ENCODE results near the gene SMU1.

SMU1 gene

DNA sequence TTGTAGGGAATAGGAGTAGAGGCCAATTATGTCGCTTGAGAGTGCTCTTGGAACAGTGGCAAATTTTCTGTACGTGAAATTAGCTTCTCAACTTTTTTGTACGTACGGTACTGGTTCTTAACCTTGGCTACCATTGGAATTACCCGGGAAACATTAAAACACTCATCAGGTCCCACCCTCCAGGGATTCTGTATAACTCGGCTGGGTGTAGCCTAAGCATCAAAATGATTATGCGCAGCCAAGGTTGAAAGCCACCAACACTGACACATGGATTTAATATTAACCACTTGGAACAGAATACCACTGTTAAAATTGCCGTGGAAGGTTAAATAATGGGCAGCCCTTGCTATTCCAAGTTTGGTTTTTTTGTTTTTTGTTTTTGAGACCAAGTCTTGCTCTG lies 34.0 kb downstream of the SMU1 start:
- H3K27me3 Mint-ChIP-seq: no peaks in the 10 kb centered on the region
- no peak overlapping the region for H3K27ac Mint-ChIP-seq
- no peak overlapping the region for H3K4me3 Mint-ChIP-seq
- H3K9me3 Mint-ChIP-seq: no peaks in the 10 kb centered on the region
- DNase-seq: no peak
- H3K4me1 Mint-ChIP-seq: peaks cover 20% of the 10 kb centered on the region
- ATAC-seq: no peak

DNA sequence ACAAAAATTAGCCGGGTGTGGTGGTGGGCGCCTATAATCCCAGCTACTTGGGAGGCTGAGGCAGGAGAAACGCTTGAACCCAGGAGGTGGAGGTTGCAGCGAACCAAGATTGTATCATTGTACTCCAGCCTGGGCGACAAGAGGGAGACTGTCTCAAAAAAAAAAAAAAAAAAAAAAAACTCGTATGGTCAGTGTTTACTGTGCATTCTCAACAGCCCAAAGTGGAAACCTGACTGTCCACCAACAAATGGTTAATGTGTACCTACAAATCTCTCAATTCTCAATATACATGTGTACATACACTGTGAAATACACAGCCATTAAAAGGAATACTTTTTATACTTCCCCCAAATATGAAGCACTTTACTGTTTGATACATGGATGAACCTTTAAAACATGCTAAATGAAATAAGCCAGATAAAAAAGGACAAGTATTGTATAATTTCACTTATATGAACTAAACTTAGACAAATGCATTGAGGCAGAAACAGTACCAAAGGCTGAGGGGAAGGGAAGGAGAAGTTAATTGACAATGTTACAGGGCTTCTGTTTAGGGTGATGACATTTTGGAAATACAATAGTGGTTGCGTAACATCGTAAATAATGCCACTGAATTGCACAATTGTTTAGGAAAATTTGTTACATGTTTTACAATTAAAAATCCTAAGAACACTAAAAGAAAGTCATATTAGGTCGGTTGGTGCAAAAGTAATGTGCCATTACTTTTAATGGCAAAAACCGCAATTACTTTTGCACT lies 34.9 kb downstream of the SMU1 start:
- Mint-ChIP-seq H3K4me3 (no peak overlapping the region), H3K27me3 (no peaks in the 10 kb centered on the region), H3K4me1 (peaks cover 20% of the 10 kb centered on the region), H3K27ac (no peak overlapping the region), H3K9me3 (no peaks in the 10 kb centered on the region)
- no peak for ATAC-seq
- DNase-seq: no peak

DNA sequence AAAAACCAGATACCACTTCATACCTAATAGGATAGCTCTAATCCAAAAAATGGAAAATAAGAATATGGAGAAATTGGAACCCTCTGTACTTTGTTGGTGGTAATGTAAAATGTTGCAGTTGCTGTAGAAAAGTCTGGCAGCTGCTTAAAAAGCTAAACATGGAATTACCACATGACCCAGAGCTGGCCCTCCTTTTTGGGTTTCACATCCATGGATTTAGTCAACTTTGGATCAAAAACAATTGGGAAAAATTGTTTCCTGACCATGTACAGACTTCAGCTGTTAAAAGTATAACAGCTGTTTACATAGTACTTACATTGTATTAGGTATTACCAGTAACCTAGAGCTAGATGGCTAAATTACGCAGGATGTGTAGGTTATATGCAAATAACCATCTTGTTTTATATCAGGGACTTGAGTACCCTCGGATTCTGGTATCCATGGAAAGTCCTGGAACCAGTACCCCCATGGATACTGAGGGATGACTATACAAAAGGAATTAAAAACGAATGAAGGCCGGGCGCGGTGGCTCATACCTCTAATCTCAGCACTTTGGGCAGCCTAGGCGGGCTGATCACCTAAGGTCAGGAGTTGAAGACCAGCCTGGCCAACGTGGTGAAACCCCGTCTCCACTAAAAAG lies 35.6 kb downstream of the SMU1 start:
- Mint-ChIP-seq H3K4me1 (peaks cover 25% of the 10 kb centered on the region), H3K27me3 (no peaks in the 10 kb centered on the region), H3K4me3 (no peak overlapping the region), H3K27ac (no peak overlapping the region), H3K9me3 (no peaks in the 10 kb centered on the region)
- ATAC-seq (no peak), DNase-seq (no peak)

DNA sequence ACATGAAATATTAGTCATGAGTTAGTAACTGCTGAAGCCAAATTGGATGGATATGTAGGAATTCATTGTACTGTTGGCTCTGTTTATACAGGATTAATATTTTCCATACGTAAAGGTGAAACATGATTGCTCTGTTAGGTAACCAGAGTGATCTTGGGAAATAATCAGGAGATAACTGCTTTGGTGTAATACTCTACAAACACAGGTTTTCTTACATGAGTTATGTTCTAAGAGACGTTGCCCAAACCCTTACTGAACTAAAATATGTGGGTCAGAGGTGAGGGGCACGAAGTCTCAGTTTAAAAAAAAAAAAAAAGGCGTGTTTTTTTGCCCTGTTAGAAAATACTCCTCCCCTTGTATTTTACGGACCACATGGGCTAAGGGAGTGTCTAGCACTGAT lies 43.6 kb downstream of the SMU1 start:
- ATAC-seq (no peak), DNase-seq (no peak)
- peaks cover 55% of the 10 kb centered on the region for H3K4me1 Mint-ChIP-seq
- H3K4me3 Mint-ChIP-seq: no peak overlapping the region
- H3K27me3 Mint-ChIP-seq: no peaks in the 10 kb centered on the region
- H3K27ac Mint-ChIP-seq: no peak overlapping the region
- no peaks in the 10 kb centered on the region for H3K9me3 Mint-ChIP-seq

DNA sequence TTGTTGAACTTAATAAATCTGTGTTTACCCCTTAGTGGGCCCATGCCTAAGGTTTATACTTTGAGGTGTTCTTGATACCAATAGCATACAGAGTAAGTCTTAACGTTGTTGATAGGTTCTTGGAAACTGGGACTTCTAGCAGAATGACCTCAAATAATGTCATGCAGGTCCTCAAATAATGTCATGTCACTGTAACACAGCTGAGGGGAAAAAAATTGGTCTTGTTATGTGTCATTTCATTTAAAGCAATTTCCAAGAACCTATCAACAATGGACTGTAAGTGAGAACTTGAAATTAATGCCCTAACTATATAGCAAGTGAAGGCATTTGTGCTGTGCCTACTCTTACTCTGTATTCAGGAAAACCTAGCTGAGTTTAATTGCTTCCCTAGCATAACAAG lies 44.2 kb downstream of the SMU1 start:
- peak; percentile 49 for ATAC-seq

DNA sequence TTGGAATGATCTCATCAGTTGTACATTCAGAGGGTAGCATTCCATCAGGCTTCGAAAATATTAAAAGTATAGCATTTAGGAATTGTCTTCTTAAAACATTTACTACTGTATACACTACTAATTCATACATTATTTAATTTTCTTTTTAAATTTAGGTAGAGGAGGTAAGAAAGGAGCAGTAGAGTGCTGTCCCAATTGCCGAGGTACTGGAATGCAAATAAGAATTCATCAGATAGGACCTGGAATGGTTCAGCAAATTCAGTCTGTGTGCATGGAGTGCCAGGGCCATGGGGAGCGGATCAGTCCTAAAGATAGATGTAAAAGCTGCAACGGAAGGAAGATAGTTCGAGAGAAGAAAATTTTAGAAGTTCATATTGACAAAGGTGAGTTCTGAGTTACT lies 46.2 kb downstream of the SMU1 start:
- ATAC-seq (no peak), DNase-seq (no peak)
- peak overlapping the region in 1 of 2 donors; percentile 89 for H3K4me3 Mint-ChIP-seq
- no peak overlapping the region for H3K27ac Mint-ChIP-seq
- no peaks in the 10 kb centered on the region for H3K9me3 Mint-ChIP-seq
- no peaks in the 10 kb centered on the region for H3K27me3 Mint-ChIP-seq
- peaks cover 72% of the 10 kb centered on the region for H3K4me1 Mint-ChIP-seq

More for the DNA sequence above, 44.2 kb downstream of the SMU1 start:
- Mint-ChIP-seq H3K4me1 (peaks cover 61% of the 10 kb centered on the region), H3K4me3 (no peak overlapping the region), H3K9me3 (no peaks in the 10 kb centered on the region), H3K27me3 (no peaks in the 10 kb centered on the region), H3K27ac (no peak overlapping the region)
- no peak for DNase-seq

DNA sequence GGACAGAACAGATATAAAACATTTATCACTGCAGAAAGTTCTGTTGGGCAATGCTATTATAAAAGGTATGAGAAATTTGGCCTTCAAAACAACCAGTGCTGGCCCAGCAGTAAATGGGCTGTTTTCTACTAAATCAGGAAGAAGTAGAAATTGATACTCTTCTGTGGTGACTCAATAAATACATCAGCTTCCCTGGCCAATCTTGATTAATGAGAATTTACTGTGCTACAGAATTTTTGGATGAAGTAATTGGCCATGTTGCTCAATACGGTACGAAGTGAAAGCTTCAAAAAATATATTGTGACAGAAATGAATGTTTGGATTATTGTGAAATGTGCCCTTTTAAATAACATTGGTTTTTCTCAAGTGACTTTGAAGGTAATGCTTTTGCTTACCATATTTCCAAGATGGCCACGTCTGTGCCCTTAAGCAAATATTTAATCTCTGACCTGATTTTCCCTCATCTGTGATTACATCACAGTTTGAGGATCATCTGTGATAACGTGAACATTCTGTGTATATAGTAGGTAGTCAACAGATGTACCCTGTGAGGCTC lies 47.2 kb downstream of the SMU1 start:
- no peak for ATAC-seq
- Mint-ChIP-seq H3K4me3 (peak overlapping the region; percentile 89), H3K9me3 (no peaks in the 10 kb centered on the region), H3K27me3 (no peaks in the 10 kb centered on the region), H3K4me1 (peaks cover 73% of the 10 kb centered on the region), H3K27ac (peak overlapping the region in 1 of 2 donors; percentile 39)
- no peak for DNase-seq

DNA sequence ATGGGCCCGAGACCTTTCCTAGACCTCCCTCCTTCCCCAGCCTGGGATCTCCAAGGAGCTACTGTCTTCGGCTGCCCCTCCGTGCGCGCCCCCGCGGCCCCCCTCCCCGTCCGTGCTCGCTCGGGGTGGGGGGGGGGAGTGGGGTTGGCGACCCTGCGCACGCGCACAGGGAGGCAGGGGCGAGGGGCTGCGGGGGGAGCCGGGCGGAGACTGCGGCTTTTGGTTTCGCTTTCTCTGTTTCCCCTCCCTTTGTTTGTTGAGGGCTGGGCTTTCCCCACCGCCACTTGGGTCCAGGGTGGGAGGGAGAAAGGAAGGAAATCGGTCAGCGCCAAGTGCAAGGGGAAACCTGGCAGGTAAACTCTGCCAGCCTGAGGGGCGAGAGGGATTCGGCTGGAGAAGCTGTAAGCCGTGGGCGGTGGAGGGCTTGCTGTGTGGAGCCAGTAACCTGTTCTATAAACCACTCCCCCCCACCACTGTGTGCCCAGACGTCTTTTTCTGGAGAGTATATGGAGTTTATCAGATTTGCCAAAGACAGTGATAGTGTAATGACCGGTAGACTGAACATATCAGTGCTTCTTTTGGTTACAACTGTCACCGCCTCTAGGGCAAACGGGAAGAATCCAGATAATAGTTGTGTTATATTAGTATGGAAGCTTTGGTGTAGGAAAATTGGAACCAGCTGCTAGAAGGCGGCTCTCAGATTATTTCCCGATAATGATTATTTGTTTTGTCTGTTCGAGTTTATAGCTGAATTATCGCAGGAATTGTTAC lies 50.7 kb downstream of the SMU1 start:
- ATAC-seq (peak; percentile 77), DNase-seq (peak; percentile 80 to 89)
- Mint-ChIP-seq H3K4me1 (peaks cover 83% of the 10 kb centered on the region), H3K4me3 (peak overlapping the region; percentile 89), H3K27ac (peak overlapping the region; percentile 94 to 97), H3K27me3 (no peaks in the 10 kb centered on the region), H3K9me3 (no peaks in the 10 kb centered on the region)

DNA sequence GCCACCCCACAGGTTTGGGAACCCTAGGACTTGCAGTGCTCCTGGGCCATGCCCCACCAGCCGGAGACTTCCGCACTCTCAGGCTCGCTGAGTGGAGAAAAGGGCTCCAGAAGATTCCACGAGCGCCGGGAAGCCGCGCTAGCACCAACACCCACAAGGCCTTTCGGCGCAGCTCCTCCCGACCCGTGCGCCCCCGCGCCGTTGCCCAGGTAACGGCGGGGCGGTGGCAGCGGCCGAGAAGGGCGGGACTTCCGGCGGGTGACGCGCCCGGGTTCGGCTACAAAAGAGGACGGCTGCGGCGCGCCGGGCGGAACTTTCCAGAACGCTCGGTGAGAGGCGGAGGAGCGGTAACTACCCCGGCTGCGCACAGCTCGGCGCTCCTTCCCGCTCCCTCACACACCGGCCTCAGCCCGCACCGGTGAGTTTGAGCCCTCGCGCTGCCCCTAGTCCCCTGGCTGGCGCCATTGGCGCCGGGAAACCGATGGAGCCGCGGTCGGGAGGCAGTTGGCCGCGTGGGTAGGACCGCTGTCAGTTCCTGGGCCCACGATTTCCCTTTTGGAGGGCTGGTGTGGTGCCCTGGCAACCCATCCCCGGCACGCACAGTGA lies 51.4 kb downstream of the SMU1 start, which contains the start of gene DNAJA1:
TSS of gene DNAJA1 (plus strand) at position 308 of the 606 bp plus-strand sequence. CDS start 1,212 bp downstream, outside the sequence.
- Mint-ChIP-seq H3K9me3 (no peaks in the 10 kb centered on the region), H3K4me3 (peak within 1 kb of the TSS; percentile 89), H3K27ac (peak within 1 kb of the TSS; percentile 94 to 97), H3K4me1 (peaks cover 76% of the 10 kb centered on the region), H3K27me3 (no peaks in the 10 kb centered on the region)
- DNase-seq (peak; percentile 97 to 98), ATAC-seq (peak; percentile 85)

DNA sequence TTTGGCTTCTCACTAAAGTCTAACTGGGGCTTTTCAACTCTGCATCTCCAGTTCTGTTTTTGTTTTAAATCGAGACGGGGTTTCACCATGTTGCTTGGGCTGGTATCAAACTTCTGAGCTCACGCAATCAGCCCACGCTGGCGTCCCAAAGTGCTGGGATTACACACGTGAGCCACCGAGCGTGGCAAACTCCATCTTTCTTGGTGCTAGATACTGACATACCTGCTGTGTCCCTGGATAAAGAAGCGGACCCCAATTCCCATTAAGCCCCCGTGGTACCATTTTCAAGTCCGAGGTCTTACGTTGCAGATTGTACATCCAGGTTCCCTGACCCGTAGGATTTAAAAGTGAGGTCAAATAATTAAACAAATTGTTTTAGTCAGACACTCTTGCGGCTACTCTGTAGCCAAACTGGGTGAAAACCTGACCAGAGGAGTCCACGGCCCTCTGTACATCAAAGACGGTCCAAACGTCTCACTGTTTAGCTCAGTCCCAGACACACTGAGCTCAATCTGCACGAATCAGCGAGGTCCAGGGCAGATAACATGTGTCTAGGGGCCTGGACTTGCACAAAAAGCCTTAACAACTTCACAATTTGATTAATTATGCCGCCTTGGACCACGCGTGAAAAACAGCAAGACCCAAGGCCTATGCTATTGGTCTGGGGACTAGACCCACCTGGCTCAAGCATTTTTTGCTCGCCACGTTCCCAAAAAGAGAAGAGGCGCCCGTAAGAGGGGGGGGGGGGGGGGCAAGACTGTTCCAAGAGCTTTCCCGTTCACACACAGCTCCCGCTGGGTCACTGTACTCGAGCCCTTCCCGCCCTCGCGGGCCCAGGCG lies 52.1 kb downstream of the SMU1 start:
- DNase-seq (peak in 1 of 2 donors; percentile 13), ATAC-seq (no peak)
- H3K27me3 Mint-ChIP-seq: no peaks in the 10 kb centered on the region
- peak overlapping the region; percentile 94 to 97 for H3K27ac Mint-ChIP-seq
- peak overlapping the region; percentile 89 for H3K4me3 Mint-ChIP-seq
- H3K4me1 Mint-ChIP-seq: peaks cover 69% of the 10 kb centered on the region
- no peaks in the 10 kb centered on the region for H3K9me3 Mint-ChIP-seq

DNA sequence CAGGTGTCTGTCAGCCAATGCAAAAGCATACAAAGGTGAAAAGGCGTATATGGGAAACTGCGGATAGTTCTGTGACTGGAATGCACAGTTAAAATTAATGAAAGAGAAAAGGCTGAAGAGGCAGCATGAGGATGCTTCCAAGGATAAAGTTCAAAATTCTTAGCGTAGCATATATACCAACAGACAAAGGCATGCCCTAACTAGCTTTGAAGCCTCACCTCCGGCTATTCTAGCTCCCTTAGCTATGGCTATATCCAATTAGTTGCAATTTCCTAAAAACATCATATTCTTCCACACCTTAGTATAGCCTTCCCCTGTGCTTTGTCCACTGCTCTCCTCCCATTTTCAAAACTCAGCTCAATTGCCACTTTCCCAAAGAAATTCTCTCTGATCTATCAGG lies 52.8 kb downstream of the SMU1 start:
- H3K27me3 Mint-ChIP-seq: no peaks in the 10 kb centered on the region
- peaks cover 62% of the 10 kb centered on the region for H3K4me1 Mint-ChIP-seq
- DNase-seq: no peak
- H3K4me3 Mint-ChIP-seq: peak overlapping the region; percentile 89
- peak overlapping the region in 1 of 2 donors; percentile 97 for H3K27ac Mint-ChIP-seq
- no peaks in the 10 kb centered on the region for H3K9me3 Mint-ChIP-seq
- ATAC-seq: no peak

DNA sequence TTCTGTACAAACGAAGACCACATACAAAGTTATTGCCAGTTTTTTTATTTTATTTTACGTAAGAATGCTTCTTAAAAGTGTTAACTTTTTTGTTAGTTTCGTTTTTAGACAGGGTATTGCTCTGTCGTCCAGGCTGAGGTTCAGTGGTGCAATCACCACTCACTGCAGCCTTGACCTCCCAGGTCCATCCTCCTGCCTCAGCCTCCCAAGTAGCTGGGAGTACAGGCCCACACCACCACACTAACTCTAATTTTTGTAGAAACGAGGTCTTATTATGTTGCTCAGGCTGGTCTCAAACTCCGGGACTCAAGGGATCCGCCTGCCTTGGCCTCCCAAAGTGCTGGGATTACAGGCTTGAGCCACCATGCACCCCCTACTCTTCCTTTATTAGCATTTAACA lies 53.7 kb downstream of the SMU1 start:
- H3K4me3 Mint-ChIP-seq: peak overlapping the region; percentile 54 to 89
- no peak for ATAC-seq
- no peaks in the 10 kb centered on the region for H3K9me3 Mint-ChIP-seq
- H3K27me3 Mint-ChIP-seq: no peaks in the 10 kb centered on the region
- DNase-seq: no peak
- H3K4me1 Mint-ChIP-seq: peaks cover 53% of the 10 kb centered on the region
- no peak overlapping the region for H3K27ac Mint-ChIP-seq

DNA sequence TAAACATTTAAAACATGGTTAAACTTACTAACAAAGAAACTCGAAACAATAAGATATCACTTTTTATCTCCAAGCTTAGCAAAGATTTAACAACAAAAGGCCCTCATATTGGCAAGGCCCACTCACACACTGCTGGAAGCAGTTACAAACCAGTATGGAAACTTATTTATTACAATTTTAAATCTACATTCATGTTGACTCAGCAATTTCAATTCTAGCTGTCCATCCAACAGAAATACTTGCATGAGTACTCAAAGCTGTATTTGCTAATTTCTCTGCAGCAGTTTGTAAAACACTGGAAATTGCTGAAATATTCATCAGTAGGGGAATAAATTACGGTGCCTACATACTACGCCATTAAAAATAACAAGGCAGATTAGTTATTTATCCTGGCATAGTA lies 54.2 kb downstream of the SMU1 start:
- DNase-seq (no peak), ATAC-seq (no peak)
- Mint-ChIP-seq H3K4me1 (peaks cover 48% of the 10 kb centered on the region), H3K9me3 (no peaks in the 10 kb centered on the region), H3K27me3 (no peaks in the 10 kb centered on the region), H3K27ac (no peak overlapping the region), H3K4me3 (no peak overlapping the region)

DNA sequence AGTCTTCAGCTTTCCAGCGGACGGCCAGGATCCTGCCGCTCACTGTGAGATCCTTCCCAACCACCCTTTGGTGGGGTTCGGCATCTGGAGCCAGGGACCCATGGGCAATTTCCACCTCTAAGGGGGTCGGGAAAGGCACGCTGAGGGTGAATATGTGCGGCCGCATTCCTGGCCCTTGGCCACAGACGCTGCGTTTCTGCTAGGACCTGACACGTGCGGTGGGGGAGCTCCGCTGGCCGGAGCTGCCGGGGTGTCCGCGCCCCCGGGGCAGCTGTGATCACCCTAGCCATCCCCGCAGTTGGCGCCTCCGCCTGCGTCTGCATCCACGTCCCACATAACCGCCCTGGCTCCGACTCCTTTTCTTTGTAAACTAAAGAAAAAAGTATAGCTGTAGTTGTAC lies 56.7 kb downstream of the SMU1 start:
- Mint-ChIP-seq H3K27ac (no peak overlapping the region), H3K4me1 (peaks cover 32% of the 10 kb centered on the region), H3K9me3 (no peaks in the 10 kb centered on the region), H3K27me3 (no peaks in the 10 kb centered on the region), H3K4me3 (no peak overlapping the region)
- no peak for DNase-seq
- ATAC-seq: no peak

All from stimulated activated naive CD8-positive, alpha-beta T cell treated with anti-CD3 and anti-CD28 coated beads, Interleukin-15, amount 100 ng/mL, for 72 hours (primary cell).